Measurements from ENCODE around the gene ZNF592.

DNA sequence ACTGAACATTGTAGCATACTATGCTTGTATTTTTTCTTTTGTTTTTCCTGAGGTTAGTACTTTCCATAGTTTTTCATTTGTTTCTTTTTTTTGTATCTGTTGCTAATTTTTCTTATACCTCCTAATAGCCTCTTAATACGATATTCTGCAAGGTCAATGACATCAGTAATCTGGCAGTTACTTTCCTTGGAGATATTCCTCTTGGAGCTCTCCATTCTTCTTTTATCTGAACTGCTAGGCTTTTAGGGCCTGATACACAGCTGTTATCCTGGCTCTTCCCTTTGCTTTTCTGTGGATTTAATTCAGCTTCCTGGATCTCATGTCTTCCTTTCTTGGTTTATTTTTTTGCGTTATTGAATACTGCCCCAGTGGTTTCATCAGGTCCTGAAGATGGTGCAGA lies 81.6 kb downstream of the ZNF592 start:
- TF ChIP-seq, protein P1, sequence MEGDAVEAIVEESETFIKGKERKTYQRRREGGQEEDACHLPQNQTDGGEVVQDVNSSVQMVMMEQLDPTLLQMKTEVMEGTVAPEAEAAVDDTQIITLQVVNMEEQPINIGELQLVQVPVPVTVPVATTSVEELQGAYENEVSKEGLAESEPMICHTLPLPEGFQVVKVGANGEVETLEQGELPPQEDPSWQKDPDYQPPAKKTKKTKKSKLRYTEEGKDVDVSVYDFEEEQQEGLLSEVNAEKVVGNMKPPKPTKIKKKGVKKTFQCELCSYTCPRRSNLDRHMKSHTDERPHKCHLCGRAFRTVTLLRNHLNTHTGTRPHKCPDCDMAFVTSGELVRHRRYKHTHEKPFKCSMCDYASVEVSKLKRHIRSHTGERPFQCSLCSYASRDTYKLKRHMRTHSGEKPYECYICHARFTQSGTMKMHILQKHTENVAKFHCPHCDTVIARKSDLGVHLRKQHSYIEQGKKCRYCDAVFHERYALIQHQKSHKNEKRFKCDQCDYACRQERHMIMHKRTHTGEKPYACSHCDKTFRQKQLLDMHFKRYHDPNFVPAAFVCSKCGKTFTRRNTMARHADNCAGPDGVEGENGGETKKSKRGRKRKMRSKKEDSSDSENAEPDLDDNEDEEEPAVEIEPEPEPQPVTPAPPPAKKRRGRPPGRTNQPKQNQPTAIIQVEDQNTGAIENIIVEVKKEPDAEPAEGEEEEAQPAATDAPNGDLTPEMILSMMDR (IDR thresholded peaks at IDR 0.05), result no peak
- TF ChIP-seq EP300 (IDR thresholded peaks at IDR 0.05), result no peak
